Measurements from ENCODE around the gene PPM1B.
"Not testable (repeated sequence)": the region's sequence is repeated elsewhere in the genome, so short reads cannot be mapped to it uniquely, and the experiment has no call there.

The PPM1B gene

GRCh38 chr2:44203542-44203941 lies 34.9 kb downstream of the PPM1B start:
- DNase-seq = no peak

- DNase-seq = no peak
These were observed 36.5 kb downstream of the PPM1B start for GRCh38 chr2:44205169-44205568.

GRCh38 chr2:44207102-44207501 lies 38.4 kb downstream of the PPM1B start:
- DNase-seq = no peak

- DNase-seq = not testable (repeated sequence)
These were observed 39.0 kb downstream of the PPM1B start for GRCh38 chr2:44207648-44208047.

- DNase-seq = no peak
These were observed 41.7 kb downstream of the PPM1B start for GRCh38 chr2:44210362-44210761.

- no peak for DNase-seq
These were observed 42.5 kb downstream of the PPM1B start for GRCh38 chr2:44211183-44211582.

- no peak for DNase-seq
These were observed 43.6 kb downstream of the PPM1B start for GRCh38 chr2:44212302-44212701.

GRCh38 chr2:44215827-44216226 lies 47.2 kb downstream of the PPM1B start:
- DNase-seq = no peak

GRCh38 chr2:44218771-44219170 lies 50.1 kb downstream of the PPM1B start:
- no peak for DNase-seq

- DNase-seq = no peak
These were observed 58.1 kb downstream of the PPM1B start for GRCh38 chr2:44226753-44227152.

GRCh38 chr2:44230378-44230777 lies 61.7 kb downstream of the PPM1B start:
- DNase-seq = no peak

- DNase-seq = no peak
These were observed 64.9 kb downstream of the PPM1B start for GRCh38 chr2:44233450-44234128.

GRCh38 chr2:44237221-44237620 lies 68.5 kb downstream of the PPM1B start:
- DNase-seq = no peak

GRCh38 chr2:44242904-44243303 lies 74.2 kb downstream of the PPM1B start:
- DNase-seq = no peak

GRCh38 chr2:44244135-44244871 lies 75.6 kb downstream of the PPM1B start:
- peak; percentile 80 for DNase-seq

- DNase-seq = peak; percentile 26
These were observed 76.6 kb downstream of the PPM1B start for GRCh38 chr2:44245083-44245861.

- no peak for DNase-seq
These were observed 77.8 kb downstream of the PPM1B start for GRCh38 chr2:44246436-44246835.

- no peak for DNase-seq
These were observed 78.2 kb downstream of the PPM1B start for GRCh38 chr2:44246840-44247369.

- no peak for DNase-seq
These were observed 79.2 kb downstream of the PPM1B start for GRCh38 chr2:44247924-44248323.

GRCh38 chr2:44249269-44249668 lies 80.6 kb downstream of the PPM1B start:
- not testable (repeated sequence) for DNase-seq

GRCh38 chr2:44250376-44250775 lies 81.7 kb downstream of the PPM1B start:
- DNase-seq = no peak

GRCh38 chr2:44254023-44254422 lies 85.3 kb downstream of the PPM1B start:
- DNase-seq = no peak

- not testable (repeated sequence) for DNase-seq
These were observed 87.0 kb downstream of the PPM1B start for GRCh38 chr2:44255704-44256103.
